ENCODE measurements around the gene KRTAP20-1.

GRCh38 chr21:30613836-30614235 is 2.4 kb upstream of the KRTAP20-1 start, which contains the start of gene KRTAP6-1:
- TF ChIP-seq TAF1 (IDR thresholded peaks at IDR 0.05; ENCODE audit: borderline replicate concordance, insufficient read depth, low read length) (no peak), REST (IDR thresholded peaks at IDR 0.05; ENCODE audit: insufficient read depth in 1 of 2, low read depth in 2 of 2, low read length in 2 of 2) (no peak)
